HepG2 (cell line): ENCODE results near the gene TYROBP. TPM values are rescaled to one million over a fixed set of nuclear protein-coding genes. Genes with fewer than 3 reads are reported as not detected.

Experiments
- CHD4 ChIP-seq: fragments of 200-600 bp; sonication (generic); IDR thresholded peaks from 2 replicates; pipeline ENCODE4 v1.7.0; 2017; ENCODE audit warnings: mild to moderate bottlenecking, low read length, borderline replicate concordance
- CTCF ChIP-seq: sonication (generic); formaldehyde crosslinking; IDR thresholded peaks from 2 replicates; pipeline ENCODE4 v1.5.0; 2020; ENCODE audit warnings: mild to moderate bottlenecking, missing genetic modification reagents, moderate library complexity
- ELF4 ChIP-seq: sonication (generic); formaldehyde crosslinking; IDR thresholded peaks from 2 replicates; pipeline ENCODE4 v1.5.0; 2020; ENCODE audit warnings: missing genetic modification reagents, mild to moderate bottlenecking, moderate library complexity, borderline replicate concordance
- EZH2 ChIP-seq: conservative IDR thresholded peaks from 2 replicates; pipeline ENCODE4 v1.6.1; 2012; ENCODE audit warnings: mild to moderate bottlenecking, low read depth, low read length, moderate library complexity
- FOXA1 ChIP-seq, 2 experiments: fragments of 450-650 bp in 1 of 2; sonication (generic) in 1 of 2; formaldehyde crosslinking in 1 of 2; IDR thresholded peaks; 2 replicates each; pipeline versions ENCODE4 v1.4.0 to v1.6.1; 2016 to 2020; ENCODE audit warnings: missing genetic modification reagents in 1 of 2
- MIER3 ChIP-seq: IDR thresholded peaks from 2 replicates; pipeline ENCODE4 v1.6.1; 2016; ENCODE audit warnings: missing compliant biosample characterization, borderline replicate concordance
- SOX13 ChIP-seq, 3 experiments: fragments of 450-650 bp in 1 of 3; sonication (generic) in 1 of 3; formaldehyde crosslinking in 1 of 3; IDR thresholded peaks in 2 of 3; conservative IDR thresholded peaks in 1 of 3; 2 replicates each; pipeline versions ENCODE4 v1.5.0 to v1.6.1; 2016 to 2020; ENCODE audit warnings: antibody characterized with exemption in 1 of 3, mild to moderate bottlenecking in 1 of 3, missing compliant biosample characterization in 1 of 3, missing genetic modification reagents in 1 of 3, moderate library complexity in 1 of 3
- STAT5B ChIP-seq: sonication (generic); formaldehyde crosslinking; IDR thresholded peaks from 2 replicates; pipeline ENCODE4 v1.4.0; 2020; ENCODE audit warnings: missing genetic modification reagents
- TBX2 ChIP-seq: sonication (generic); formaldehyde crosslinking; IDR thresholded peaks from 2 replicates; pipeline ENCODE4 v1.5.0; 2020; ENCODE audit warnings: missing genetic modification reagents, mild to moderate bottlenecking, borderline replicate concordance
- TMF1 ChIP-seq: sonication (generic); formaldehyde crosslinking; IDR thresholded peaks from 2 replicates; pipeline ENCODE4 v1.8.1; 2022; ENCODE audit warnings: low read depth, missing genetic modification reagents
- YY1 ChIP-seq: IDR thresholded peaks from 2 replicates; pipeline ENCODE4 v1.6.1; 2011; ENCODE audit warnings: low read length, low read depth, moderate library complexity, mild to moderate bottlenecking; ENCODE audit not compliant: insufficient read depth, insufficient replicate concordance
- ZFP62 ChIP-seq: sonication (generic); formaldehyde crosslinking; IDR thresholded peaks from 2 replicates; pipeline ENCODE4 v1.4.0; 2020; ENCODE audit warnings: missing genetic modification reagents
- ZMAT3 ChIP-seq: sonication (generic); formaldehyde crosslinking; conservative IDR thresholded peaks from 2 replicates; pipeline ENCODE4 v1.7.0; 2021; ENCODE audit warnings: missing genetic modification reagents
- ZNF205 ChIP-seq: IDR thresholded peaks from 2 replicates; pipeline ENCODE4 v1.6.1; 2018; ENCODE audit warnings: missing biosample characterization, missing genetic modification reagents
- ZNF260 ChIP-seq: sonication (generic); formaldehyde crosslinking; IDR thresholded peaks from 2 replicates; pipeline ENCODE4 v1.4.0; 2020; ENCODE audit warnings: missing genetic modification reagents, low read depth, mild to moderate bottlenecking, borderline replicate concordance
- ZNF432 ChIP-seq: sonication (generic); formaldehyde crosslinking; IDR thresholded peaks from 2 replicates; pipeline ENCODE4 v1.5.0; 2020; ENCODE audit warnings: missing genetic modification reagents, mild to moderate bottlenecking, borderline replicate concordance
- ZNF441 ChIP-seq: sonication (generic); formaldehyde crosslinking; IDR thresholded peaks from 2 replicates; pipeline ENCODE4 v1.7.0; 2021; ENCODE audit warnings: missing genetic modification reagents, borderline replicate concordance
- ZNF468 ChIP-seq: sonication (generic); formaldehyde crosslinking; IDR thresholded peaks from 2 replicates; pipeline ENCODE4 v1.8.0; 2022; ENCODE audit warnings: mild to moderate bottlenecking, moderate library complexity, missing genetic modification reagents
- ZNF546 ChIP-seq: sonication (generic); formaldehyde crosslinking; conservative IDR thresholded peaks from 2 replicates; pipeline ENCODE4 v1.8.1; 2023; ENCODE audit warnings: mild to moderate bottlenecking, missing genetic modification reagents
- ZNF550 ChIP-seq: sonication (generic); formaldehyde crosslinking; IDR thresholded peaks from 2 replicates; pipeline ENCODE4 v1.4.0; 2020; ENCODE audit warnings: mild to moderate bottlenecking, missing genetic modification reagents, borderline replicate concordance
- ZNF660 ChIP-seq: sonication (generic); formaldehyde crosslinking; IDR thresholded peaks from 2 replicates; pipeline ENCODE4 v1.5.1; 2020; ENCODE audit warnings: mild to moderate bottlenecking, low read depth, missing genetic modification reagents, borderline replicate concordance
- ZNF674 ChIP-seq: sonication (generic); formaldehyde crosslinking; IDR thresholded peaks from 2 replicates; pipeline ENCODE4 v1.5.0; 2020; ENCODE audit warnings: low read depth, mild to moderate bottlenecking, missing genetic modification reagents
- ZNF749 ChIP-seq: sonication (generic); formaldehyde crosslinking; IDR thresholded peaks from 2 replicates; pipeline ENCODE4 v1.8.0; 2022; ENCODE audit warnings: mild to moderate bottlenecking, missing genetic modification reagents, moderate library complexity, borderline replicate concordance
- ZXDC ChIP-seq: sonication (generic); formaldehyde crosslinking; IDR thresholded peaks from 2 replicates; pipeline ENCODE4 v1.5.0; 2020; ENCODE audit warnings: mild to moderate bottlenecking, missing genetic modification reagents
- polyA plus RNA-seq, 8 experiments: library from polyadenylated mRNA; depleted of rRNA in 3 of 8; stranded (reverse) in 7 of 8; unstranded in 1 of 8; fragments of >200 nt; fragmentation: Illumina TruSeq in 4 of 8; extraction: Trizol in 4 of 8; gene quantifications; 2 replicates each; pipeline versions ENCODE4 v1.2.1 to v1.2.3, GENCODE V29; 2011 to 2016; ENCODE audit warnings: low read depth in 4 of 8, missing spikeins in 1 of 8, mixed read lengths in 1 of 8; ENCODE audit not compliant: insufficient read depth in 1 of 8
- total RNA-seq, 5 experiments: library from RNA; depleted of rRNA; stranded (reverse); fragments of >200 nt; fragmentation: Illumina TruSeq; extraction: Trizol; gene quantifications; 2 replicates each; pipeline ENCODE4 v1.2.3, GENCODE V29; 2016; ENCODE audit warnings: low read depth in 1 of 5

TYROBP gene
- total and polyA plus RNA-seq, 2 of the 13 experiments (the other 11 are each of a cell fraction or from before 2014, with no cell fraction given) = not detected

GRCh38 chr19:35879770-35880317 lies 28.3 kb downstream of the TYROBP start (continued):
- no peak for TF ChIP-seq EZH2
- TF ChIP-seq MIER3 (CRISPR knock-in tag) = peak; percentile 81; the same call in 1 of the 2 replicates
- TF ChIP-seq ZNF546 = peak; percentile 94; the same call in 1 of the 2 replicates
- TF ChIP-seq FOXA1 (IDR thresholded peaks at IDR 0.05) = no peak
- TF ChIP-seq FOXA1 (CRISPR knock-in tag; IDR thresholded peaks at IDR 0.05) = no peak
- TF ChIP-seq CTCF (CRISPR knock-in tag) = no peak; the same call in 1 of the 2 replicates
- no peak for TF ChIP-seq CHD4
- no peak for TF ChIP-seq ZNF260
- no peak for TF ChIP-seq ZNF660 (CRISPR knock-in tag)
- peak; percentile 78; the same call in 1 of the 2 replicates for TF ChIP-seq TMF1 (CRISPR knock-in tag)
- TF ChIP-seq ZNF674 (CRISPR knock-in tag) = no peak
- peak; percentile 82; the same call in 1 of the 2 replicates for TF ChIP-seq ZNF749 (CRISPR knock-in tag)
- peak; percentile 99 for TF ChIP-seq ZMAT3 (CRISPR knock-in tag)
- peak; percentile 88 for TF ChIP-seq ZNF205
- no peak for TF ChIP-seq ELF4 (CRISPR knock-in tag)
- peak; percentile 83 for TF ChIP-seq TBX2
- TF ChIP-seq STAT5B (CRISPR knock-in tag) = peak; percentile 84; the same call in 1 of the 2 replicates
- TF ChIP-seq ZFP62 (CRISPR knock-in tag) = no peak
- TF ChIP-seq ZNF441 (CRISPR knock-in tag) = peak; percentile 97
- TF ChIP-seq SOX13 (IDR thresholded peaks at IDR 0.05) = no peak
- TF ChIP-seq SOX13 (CRISPR knock-in tag; conservative IDR thresholded peaks at IDR 0.05 in 1 of 2, IDR thresholded peaks at IDR 0.05 in 1 of 2) = peak in 1 of 2 experiments; percentile 59; a peak in 2 of 4 replicates
- TF ChIP-seq YY1 = no peak
- no peak for TF ChIP-seq ZNF550
- TF ChIP-seq ZXDC (CRISPR knock-in tag) = peak; percentile 44; the same call in 1 of the 2 replicates
- no peak for TF ChIP-seq ZNF432 (CRISPR knock-in tag)
- TF ChIP-seq ZNF468 (CRISPR knock-in tag) = no peak
